Neural crest cell (in vitro differentiated cells): Measurements from ENCODE around the gene PCK2. TPM values are rescaled to one million over a fixed set of nuclear protein-coding genes. Genes with fewer than 3 reads are reported as not detected.
"Not testable (repeated sequence)": the region's sequence is repeated elsewhere in the genome, so short reads cannot be mapped to it uniquely, and the experiment has no call there.

ENCODE experiments used
- DNase-seq: peaks from one replicate; pipeline ENCODE4 v3.0.0; 2021; ENCODE audit warnings: low read depth, mixed read lengths, low spot score
- H3K27ac Mint-ChIP-seq: one replicate; pipeline ENCODE4 v1.8.0; 2021; ENCODE audit warnings: mild to moderate bottlenecking, mixed read lengths; ENCODE audit not compliant: unreplicated experiment
- H3K27me3 Mint-ChIP-seq: 2 replicates; pipeline ENCODE4 v1.8.0; 2021; ENCODE audit warnings: low read depth, mild to moderate bottlenecking, mixed read lengths
- H3K36me3 Mint-ChIP-seq: 2 replicates; pipeline ENCODE4 v1.8.0; 2021; ENCODE audit warnings: low read depth, mild to moderate bottlenecking, mixed read lengths
- H3K4me1 Mint-ChIP-seq: 2 replicates; pipeline ENCODE4 v1.8.0; 2021; ENCODE audit warnings: mixed read lengths
- H3K4me3 Mint-ChIP-seq: one replicate; pipeline ENCODE4 v1.8.0; 2021; ENCODE audit warnings: mild to moderate bottlenecking, mixed read lengths
- H3K9me3 Mint-ChIP-seq: 2 replicates; pipeline ENCODE4 v1.8.0; 2021; ENCODE audit warnings: mixed read lengths
- total RNA-seq: library from RNA; stranded (reverse); gene quantifications from 2 replicates; pipeline ENCODE4 v1.2.1, GENCODE V29; 2021
- TF ChIP-seq, protein P1 (sequence below): fragments of 200-600 bp; sonication (generic); conservative IDR thresholded peaks from 2 replicates; pipeline ENCODE4 v1.5.0; 2021; ENCODE audit warnings: antibody characterized with exemption, mild to moderate bottlenecking

The PCK2 gene
- total RNA-seq, 1 donor from 2014 or later = 26.7 TPM

DNA sequence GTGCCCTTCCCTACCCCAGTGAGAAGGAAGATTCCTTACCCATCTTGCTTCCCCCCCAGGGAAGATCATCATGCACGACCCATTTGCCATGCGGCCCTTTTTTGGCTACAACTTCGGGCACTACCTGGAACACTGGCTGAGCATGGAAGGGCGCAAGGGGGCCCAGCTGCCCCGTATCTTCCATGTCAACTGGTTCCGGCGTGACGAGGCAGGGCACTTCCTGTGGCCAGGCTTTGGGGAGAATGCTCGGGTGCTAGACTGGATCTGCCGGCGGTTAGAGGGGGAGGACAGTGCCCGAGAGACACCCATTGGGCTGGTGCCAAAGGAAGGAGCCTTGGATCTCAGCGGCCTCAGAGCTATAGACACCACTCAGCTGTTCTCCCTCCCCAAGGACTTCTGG lies 9.3 kb downstream of the PCK2 start:
- H3K4me1 Mint-ChIP-seq = peaks cover 4% of the 10 kb centered on the region
- peaks cover 5% of the 10 kb centered on the region for H3K36me3 Mint-ChIP-seq
- H3K27me3 Mint-ChIP-seq = no peaks in the 10 kb centered on the region
- no peak overlapping the region for H3K27ac Mint-ChIP-seq
- H3K4me3 Mint-ChIP-seq = no peak overlapping the region
- TF ChIP-seq, protein P1, sequence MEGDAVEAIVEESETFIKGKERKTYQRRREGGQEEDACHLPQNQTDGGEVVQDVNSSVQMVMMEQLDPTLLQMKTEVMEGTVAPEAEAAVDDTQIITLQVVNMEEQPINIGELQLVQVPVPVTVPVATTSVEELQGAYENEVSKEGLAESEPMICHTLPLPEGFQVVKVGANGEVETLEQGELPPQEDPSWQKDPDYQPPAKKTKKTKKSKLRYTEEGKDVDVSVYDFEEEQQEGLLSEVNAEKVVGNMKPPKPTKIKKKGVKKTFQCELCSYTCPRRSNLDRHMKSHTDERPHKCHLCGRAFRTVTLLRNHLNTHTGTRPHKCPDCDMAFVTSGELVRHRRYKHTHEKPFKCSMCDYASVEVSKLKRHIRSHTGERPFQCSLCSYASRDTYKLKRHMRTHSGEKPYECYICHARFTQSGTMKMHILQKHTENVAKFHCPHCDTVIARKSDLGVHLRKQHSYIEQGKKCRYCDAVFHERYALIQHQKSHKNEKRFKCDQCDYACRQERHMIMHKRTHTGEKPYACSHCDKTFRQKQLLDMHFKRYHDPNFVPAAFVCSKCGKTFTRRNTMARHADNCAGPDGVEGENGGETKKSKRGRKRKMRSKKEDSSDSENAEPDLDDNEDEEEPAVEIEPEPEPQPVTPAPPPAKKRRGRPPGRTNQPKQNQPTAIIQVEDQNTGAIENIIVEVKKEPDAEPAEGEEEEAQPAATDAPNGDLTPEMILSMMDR = no peak
- H3K9me3 Mint-ChIP-seq = no peaks in the 10 kb centered on the region
- no peak for DNase-seq

DNA sequence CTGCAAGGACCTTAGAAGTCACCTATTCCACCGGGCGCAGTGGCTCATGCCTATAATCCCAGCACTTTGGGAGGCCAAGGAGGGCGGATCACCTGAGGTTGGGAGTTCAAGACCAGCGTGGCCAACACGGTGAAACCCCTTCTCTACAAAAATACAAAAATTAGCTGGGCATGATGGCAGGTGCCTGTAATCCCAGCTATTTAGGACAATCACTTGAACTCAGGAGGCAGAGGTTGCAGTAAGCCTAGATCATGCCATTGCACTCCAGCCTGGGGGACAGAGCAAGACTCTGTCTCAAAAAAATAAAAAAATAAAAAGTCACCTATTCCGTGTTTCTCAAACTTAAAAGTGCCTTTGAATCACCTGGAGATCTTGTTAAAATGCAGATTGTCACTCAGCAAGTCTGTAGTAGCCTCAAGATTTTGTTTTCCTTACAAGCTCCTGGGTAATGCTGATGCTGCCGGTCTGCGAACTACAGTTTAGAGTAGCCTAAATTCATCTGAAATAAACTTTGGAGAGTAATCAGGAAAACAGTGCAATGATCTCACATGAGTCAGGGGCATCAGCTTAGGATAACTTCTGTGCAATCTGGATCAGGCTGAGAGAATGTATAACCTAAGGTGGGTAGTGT lies 11.6 kb downstream of the PCK2 start:
- H3K36me3 Mint-ChIP-seq, H3K9me3 Mint-ChIP-seq, H3K27ac Mint-ChIP-seq, DNase-seq, H3K27me3 Mint-ChIP-seq, H3K4me3 Mint-ChIP-seq: not testable (repeated sequence)
- peaks cover 10% of the 10 kb centered on the region for H3K4me1 Mint-ChIP-seq

DNA sequence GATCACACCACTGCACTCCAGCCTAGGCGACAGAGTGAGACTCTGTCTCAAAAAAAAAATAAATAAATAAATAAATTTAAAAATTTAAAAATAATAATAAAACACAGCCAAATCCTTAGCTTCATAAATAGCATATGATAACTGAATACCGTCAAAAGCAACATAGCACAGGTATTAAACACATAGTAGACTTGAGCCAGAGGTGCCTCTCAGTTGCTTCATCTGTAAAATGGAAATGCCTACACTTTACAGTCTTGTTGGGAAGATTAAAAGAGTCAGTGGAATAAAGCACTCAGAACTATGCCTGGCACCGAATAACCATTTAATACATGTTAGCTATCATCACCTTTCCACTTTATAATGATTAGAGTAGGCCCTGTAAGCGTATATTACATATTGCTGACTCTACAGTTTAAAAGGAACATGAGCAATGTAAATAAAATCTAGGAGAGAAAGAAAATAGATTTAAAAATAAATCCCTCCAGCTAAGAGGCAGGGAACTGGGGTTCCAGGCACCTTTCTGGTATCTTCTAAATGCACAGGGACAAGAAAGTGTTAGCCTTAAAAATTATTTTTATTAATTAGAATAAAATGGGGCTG lies 12.7 kb downstream of the PCK2 start:
- peaks cover 10% of the 10 kb centered on the region for H3K4me1 Mint-ChIP-seq
- TF ChIP-seq, protein P1 = no peak
- no peak overlapping the region for H3K27ac Mint-ChIP-seq
- no peak for DNase-seq
- H3K36me3 Mint-ChIP-seq = peaks cover 5% of the 10 kb centered on the region
- no peaks in the 10 kb centered on the region for H3K9me3 Mint-ChIP-seq
- H3K27me3 Mint-ChIP-seq = no peaks in the 10 kb centered on the region
- H3K4me3 Mint-ChIP-seq = no peak overlapping the region

DNA sequence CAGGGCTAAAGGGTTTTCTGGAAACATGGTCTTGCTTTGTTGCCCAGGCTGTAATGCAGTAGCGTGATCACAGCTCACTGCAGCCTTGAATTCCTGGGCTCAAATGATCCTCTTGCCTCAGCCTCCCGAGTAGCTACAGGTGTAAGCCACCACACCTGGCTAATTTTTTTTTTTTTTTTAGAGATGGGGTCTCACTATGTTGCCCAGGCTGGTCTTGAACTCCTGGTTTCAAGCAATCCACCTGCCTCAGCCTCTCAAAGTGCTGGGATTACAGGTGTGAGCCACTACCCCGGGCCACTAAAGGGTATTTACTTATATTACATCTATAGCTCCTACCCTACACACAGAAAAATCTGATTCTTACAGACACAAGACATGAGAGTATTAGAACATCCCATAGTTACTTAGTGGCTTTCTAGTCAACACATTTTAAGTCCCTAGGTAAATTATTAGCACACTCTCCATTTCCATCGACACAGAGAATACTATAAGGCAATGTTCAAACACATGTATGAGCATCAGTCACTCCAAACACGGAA lies 14.3 kb downstream of the PCK2 start:
- Mint-ChIP-seq H3K27me3 (no peaks in the 10 kb centered on the region), H3K36me3 (peaks cover 5% of the 10 kb centered on the region), H3K27ac (no peak overlapping the region), H3K4me3 (peak overlapping the region; percentile 74), H3K9me3 (no peaks in the 10 kb centered on the region), H3K4me1 (peaks cover 10% of the 10 kb centered on the region)
- TF ChIP-seq, protein P1 = no peak
- DNase-seq = no peak

DNA sequence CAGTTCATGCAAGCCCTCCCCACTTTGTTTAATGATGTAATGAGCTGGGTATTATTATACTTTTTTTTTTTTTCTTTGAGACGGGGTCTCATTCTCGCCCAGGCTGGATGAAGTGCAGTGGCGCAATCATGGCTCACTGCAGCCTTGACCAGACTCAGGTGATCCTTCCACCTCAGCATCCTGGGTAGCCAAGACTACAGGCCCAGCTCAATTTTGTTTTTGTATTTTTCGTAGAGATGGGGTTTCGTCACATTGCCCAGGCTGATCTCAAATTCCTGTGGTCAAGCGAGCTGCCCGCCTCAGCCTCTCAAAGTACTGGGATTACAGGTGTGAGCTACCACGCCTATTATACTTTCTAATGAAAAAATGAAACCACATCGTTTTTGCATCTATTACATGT lies 15.9 kb downstream of the PCK2 start:
- TF ChIP-seq, protein P1 = no peak
- H3K27ac Mint-ChIP-seq = no peak overlapping the region
- no peaks in the 10 kb centered on the region for H3K36me3 Mint-ChIP-seq
- H3K27me3 Mint-ChIP-seq = no peaks in the 10 kb centered on the region
- H3K4me3 Mint-ChIP-seq = no peak overlapping the region
- no peaks in the 10 kb centered on the region for H3K9me3 Mint-ChIP-seq
- no peak for DNase-seq
- H3K4me1 Mint-ChIP-seq = peaks cover 21% of the 10 kb centered on the region

DNA sequence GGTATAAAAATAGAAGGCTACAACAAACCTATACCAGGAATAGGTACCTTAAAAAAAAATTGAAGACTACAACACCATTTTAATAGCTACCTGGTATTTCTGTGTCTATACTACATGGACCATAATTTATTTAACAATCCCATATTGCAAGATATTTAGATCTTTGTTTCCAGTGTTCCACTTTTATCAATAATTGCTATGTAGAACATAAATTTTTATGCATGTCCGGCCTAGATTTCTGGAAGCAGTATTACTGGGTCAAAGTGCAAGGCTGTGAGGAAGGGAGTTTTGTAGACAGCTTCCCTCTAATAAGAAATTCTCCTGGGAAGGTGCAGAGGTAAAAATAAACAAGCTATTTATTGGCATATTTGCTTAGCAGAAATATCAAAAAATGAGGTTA lies 16.4 kb downstream of the PCK2 start:
- H3K4me3 Mint-ChIP-seq = peak overlapping the region; percentile 38

More for the DNA sequence above, 16.4 kb downstream of the PCK2 start:
- H3K4me1 Mint-ChIP-seq = peaks cover 25% of the 10 kb centered on the region
- DNase-seq = no peak
- no peaks in the 10 kb centered on the region for H3K36me3 Mint-ChIP-seq
- H3K9me3 Mint-ChIP-seq = no peaks in the 10 kb centered on the region
- H3K27me3 Mint-ChIP-seq = no peaks in the 10 kb centered on the region
- TF ChIP-seq, protein P1 = no peak
- no peak overlapping the region for H3K27ac Mint-ChIP-seq
